Stimulated activated CD4-positive, alpha-beta T cell treated with anti-CD3 and anti-CD28 coated beads, TNF-alpha, amount 100 ng/mL, for 1 hour (primary cell): ENCODE results near the gene RBFOX2.
"Not testable (repeated sequence)": the region's sequence is repeated elsewhere in the genome, so short reads cannot be mapped to it uniquely, and the experiment has no call there.

ENCODE experiments used
- DNase-seq, 3 donors: peaks; one replicate each; pipeline ENCODE4 v3.0.0-alpha.2; 2020; ENCODE audit warnings: low read depth in 3 of 3, low spot score in 1 of 3

Gene RBFOX2

GRCh38 chr22:35717572-35717971 is 311.1 kb downstream of the RBFOX2 start, which contains the start of gene APOL5:
Gene APOL5, plus strand, starts transcription at chr22:35717872. Its CDS starts 0 bp downstream, at chr22:35717872.
- DNase-seq, result no peak

GRCh38 chr22:35712672-35713071 is 316.0 kb downstream of the RBFOX2 start:
- DNase-seq, result no peak

- DNase-seq, result no peak
Measured at GRCh38 chr22:35711336-35711735, 317.3 kb downstream of the RBFOX2 start.

- no peak for DNase-seq
Measured at GRCh38 chr22:35708917-35709316, 319.7 kb downstream of the RBFOX2 start.

GRCh38 chr22:35708453-35708852 is 320.2 kb downstream of the RBFOX2 start:
- DNase-seq, result no peak

GRCh38 chr22:35705141-35705540 is 323.5 kb downstream of the RBFOX2 start:
- no peak for DNase-seq

- no peak for DNase-seq
Measured at GRCh38 chr22:35703861-35704584, 324.6 kb downstream of the RBFOX2 start.

- DNase-seq, result not testable (repeated sequence)
Measured at GRCh38 chr22:35699852-35700251, 328.8 kb downstream of the RBFOX2 start.

- no peak for DNase-seq
Measured at GRCh38 chr22:35697142-35697541, 331.5 kb downstream of the RBFOX2 start.

GRCh38 chr22:35695202-35695601 is 333.4 kb downstream of the RBFOX2 start:
- no peak for DNase-seq

- DNase-seq, result no peak
Measured at GRCh38 chr22:35690001-35690400, 338.6 kb downstream of the RBFOX2 start.

GRCh38 chr22:35688913-35689675 is 339.5 kb downstream of the RBFOX2 start:
- no peak for DNase-seq
